Measurements from ENCODE around the gene PPP1CA. TPM values are rescaled to one million over a fixed set of nuclear protein-coding genes. Genes with fewer than 3 reads are reported as not detected.

Gene PPP1CA
- total and polyA plus RNA-seq, 2 donors (not counting 1 experiment from before 2014, with no cell fraction given): 218 to 251 TPM

DNA sequence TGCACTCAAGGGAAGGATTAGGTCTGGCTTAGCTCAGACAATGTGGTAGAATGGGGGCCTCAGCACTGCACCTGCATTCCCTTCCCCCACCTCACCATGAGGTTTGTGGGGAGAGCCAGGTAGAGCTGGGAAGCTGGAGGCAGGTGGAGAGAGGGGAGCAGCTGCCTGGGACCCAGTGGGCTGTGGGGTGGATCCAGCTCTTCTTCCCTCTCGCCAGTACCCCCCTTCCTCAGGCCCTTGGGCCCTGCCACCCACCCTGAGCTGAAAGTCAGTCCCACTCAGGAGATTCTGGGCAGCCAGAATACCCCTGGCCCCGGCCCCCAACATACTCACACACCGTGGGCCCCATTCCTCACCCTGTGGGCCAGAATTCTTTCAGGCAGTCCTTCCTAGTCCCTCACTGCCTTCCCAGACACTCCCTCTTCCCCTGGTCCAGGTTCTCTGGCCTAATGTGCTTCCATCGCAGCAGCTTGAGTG is 45.2 kb downstream of the PPP1CA start:
- Histone ChIP-seq H3K4me1 (ENCODE audit: control insufficient read depth in 2 of 2, insufficient read depth in 2 of 2, low read length in 2 of 2) (peaks cover 54 to 63% of the 10 kb centered on the region in 2 donors), H2AFZ (ENCODE audit: insufficient read depth, low read depth, low read length, poor library complexity, severe bottlenecking) (peak overlapping the region; percentile 47), H3K27ac (ENCODE audit: low read length in 2 of 2) (peak overlapping the region; percentile 94 to 96), H3K9me3 (ENCODE audit: control extremely low read depth in 1 of 3, control insufficient read depth in 2 of 3, insufficient read depth in 1 of 3, low read length in 2 of 3) (no peaks in the 10 kb centered on the region), H3K9ac (ENCODE audit: low read length) (peak overlapping the region; percentile 9), H3K4me3 (ENCODE audit: control extremely low read depth in 1 of 5, extremely low read depth in 1 of 5, insufficient read depth in 1 of 5, low read depth in 2 of 5, low read length in 4 of 5) (peak overlapping the region in 1 of 5 experiments; percentile 18), H3K4me2 (replicated peaks; ENCODE audit: low read depth, low read length, poor library complexity, severe bottlenecking) (peak overlapping the region; percentile 97), H3K27me3 (replicated peaks in 1 of 4; ENCODE audit: control extremely low read depth in 1 of 4, control insufficient read depth in 3 of 4, insufficient read depth in 4 of 4, low read length in 3 of 4) (no peaks in the 10 kb centered on the region), H4K20me1 (ENCODE audit: control insufficient read depth, insufficient read depth, low read length, poor library complexity, severe bottlenecking) (peaks cover 12% of the 10 kb centered on the region), H3K79me2 (ENCODE audit: control insufficient read depth, insufficient read depth, low read length) (peaks cover 64% of the 10 kb centered on the region), H3K36me3 (replicated peaks in 1 of 2; ENCODE audit: control extremely low read depth in 1 of 2, control insufficient read depth in 1 of 2, extremely low read depth in 1 of 2, insufficient read depth in 2 of 2, low read length in 1 of 2) (peaks cover 0 to 4% of the 10 kb centered on the region in 2 experiments)
- ChIA-PET CTCF (interaction anchor here (0.8 to 42.2 kb wide), 14 partner anchors 2 to 205 kb away, joined by 3 to 2379 read pairs (median 4); partner anchors contain the start of genes CDK2AP2, CLCF1, PITPNM1 and POLD4), POLR2A (interaction anchor here (0.5 to 9.0 kb wide), 7 partner anchors 10 to 1938 kb away, joined by 3 to 323 read pairs (median 6); partner anchors contain the start of genes CLCF1 and RAD9A)
- Mint-ChIP-seq H3K4me3 (peak overlapping the region; percentile 64), H3K4me1 (peaks cover 73% of the 10 kb centered on the region), H3K27ac (peak overlapping the region; percentile 100), H3K9me3 (ENCODE audit: insufficient read depth) (no peaks in the 10 kb centered on the region), H3K27me3 (no peaks in the 10 kb centered on the region)
- TF ChIP-seq, protein P1, sequence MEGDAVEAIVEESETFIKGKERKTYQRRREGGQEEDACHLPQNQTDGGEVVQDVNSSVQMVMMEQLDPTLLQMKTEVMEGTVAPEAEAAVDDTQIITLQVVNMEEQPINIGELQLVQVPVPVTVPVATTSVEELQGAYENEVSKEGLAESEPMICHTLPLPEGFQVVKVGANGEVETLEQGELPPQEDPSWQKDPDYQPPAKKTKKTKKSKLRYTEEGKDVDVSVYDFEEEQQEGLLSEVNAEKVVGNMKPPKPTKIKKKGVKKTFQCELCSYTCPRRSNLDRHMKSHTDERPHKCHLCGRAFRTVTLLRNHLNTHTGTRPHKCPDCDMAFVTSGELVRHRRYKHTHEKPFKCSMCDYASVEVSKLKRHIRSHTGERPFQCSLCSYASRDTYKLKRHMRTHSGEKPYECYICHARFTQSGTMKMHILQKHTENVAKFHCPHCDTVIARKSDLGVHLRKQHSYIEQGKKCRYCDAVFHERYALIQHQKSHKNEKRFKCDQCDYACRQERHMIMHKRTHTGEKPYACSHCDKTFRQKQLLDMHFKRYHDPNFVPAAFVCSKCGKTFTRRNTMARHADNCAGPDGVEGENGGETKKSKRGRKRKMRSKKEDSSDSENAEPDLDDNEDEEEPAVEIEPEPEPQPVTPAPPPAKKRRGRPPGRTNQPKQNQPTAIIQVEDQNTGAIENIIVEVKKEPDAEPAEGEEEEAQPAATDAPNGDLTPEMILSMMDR (IDR thresholded peaks at IDR 0.05): no peak
- no peak for TF ChIP-seq EZH2 (IDR thresholded peaks at IDR 0.05; ENCODE audit: borderline replicate concordance, insufficient read depth, low read depth, low read length, poor library complexity, severe bottlenecking)
- intact Hi-C loops (cut with micrococcal nuclease): loop anchor here (10.0 kb wide), 1 partner anchor 448 kb away; no protein-coding TSS in a partner anchor
- ATAC-seq (ENCODE audit: low read depth) (no peak), DNase-seq (no peak)
- WGBS (ENCODE audit: insufficient coverage): 36% methylated on average over 3 of the region's 4 CpGs

GRCh38 chr11:67355794-67356386 is 45.8 kb downstream of the PPP1CA start:
- Histone ChIP-seq H3K9me3 (ENCODE audit: control extremely low read depth in 1 of 3, control insufficient read depth in 2 of 3, insufficient read depth in 1 of 3, low read length in 2 of 3) (no peaks in the 10 kb centered on the region), H3K36me3 (replicated peaks in 1 of 2; ENCODE audit: control extremely low read depth in 1 of 2, control insufficient read depth in 1 of 2, extremely low read depth in 1 of 2, insufficient read depth in 2 of 2, low read length in 1 of 2) (peaks cover 0 to 9% of the 10 kb centered on the region in 2 experiments), H3K4me1 (ENCODE audit: control insufficient read depth in 2 of 2, insufficient read depth in 2 of 2, low read length in 2 of 2) (peaks cover 57 to 66% of the 10 kb centered on the region in 2 donors), H3K4me2 (replicated peaks; ENCODE audit: low read depth, low read length, poor library complexity, severe bottlenecking) (peak overlapping the region; percentile 97), H3K9ac (ENCODE audit: low read length) (peak overlapping the region; percentile 9), H3K4me3 (ENCODE audit: control extremely low read depth in 1 of 5, extremely low read depth in 1 of 5, insufficient read depth in 1 of 5, low read depth in 2 of 5, low read length in 4 of 5) (peak overlapping the region in 1 of 5 experiments; percentile 18), H3K79me2 (ENCODE audit: control insufficient read depth, insufficient read depth, low read length) (peaks cover 67% of the 10 kb centered on the region), H4K20me1 (ENCODE audit: control insufficient read depth, insufficient read depth, low read length, poor library complexity, severe bottlenecking) (peaks cover 17% of the 10 kb centered on the region), H3K27ac (ENCODE audit: low read length in 2 of 2) (peak overlapping the region; percentile 94 to 96), H2AFZ (ENCODE audit: insufficient read depth, low read depth, low read length, poor library complexity, severe bottlenecking) (no peak overlapping the region), H3K27me3 (replicated peaks in 1 of 4; ENCODE audit: control extremely low read depth in 1 of 4, control insufficient read depth in 3 of 4, insufficient read depth in 4 of 4, low read length in 3 of 4) (no peaks in the 10 kb centered on the region)
- 100% methylated on average over 1 of the region's 4 CpGs for WGBS (ENCODE audit: insufficient coverage)
- Mint-ChIP-seq H3K4me1 (peaks cover 74% of the 10 kb centered on the region), H3K27ac (peak overlapping the region; percentile 100), H3K27me3 (no peaks in the 10 kb centered on the region), H3K9me3 (ENCODE audit: insufficient read depth) (no peaks in the 10 kb centered on the region), H3K4me3 (peak overlapping the region; percentile 37)
- ChIA-PET POLR2A (interaction anchor here (0.5 to 9.0 kb wide), 10 partner anchors 9 to 1937 kb away, joined by 3 to 323 read pairs (median 6); partner anchors contain the start of genes CLCF1 and RAD9A), CTCF (interaction anchor here (0.8 to 42.2 kb wide), 12 partner anchors 1 to 206 kb away, joined by 3 to 2379 read pairs (median 5); partner anchors contain the start of genes CDK2AP2, CLCF1, PITPNM1 and POLD4)
- intact Hi-C loops (cut with micrococcal nuclease): loop anchor here (10.0 kb wide), 1 partner anchor 449 kb away; no protein-coding TSS in a partner anchor
- ATAC-seq (ENCODE audit: low read depth): no peak
- TF ChIP-seq EZH2 (IDR thresholded peaks at IDR 0.05; ENCODE audit: borderline replicate concordance, insufficient read depth, low read depth, low read length, poor library complexity, severe bottlenecking): no peak
- TF ChIP-seq, protein P1 (IDR thresholded peaks at IDR 0.05): no peak
- peak; percentile 35 for DNase-seq

Measured in B cell (primary cell).